ENCODE results near the gene GGACT. TPM values are rescaled to one million over a fixed set of nuclear protein-coding genes. Genes with fewer than 3 reads are reported as not detected.

The GGACT gene
- total RNA-seq, 2 donors from 2014 or later, result 5.7 to 6.2 TPM

DNA sequence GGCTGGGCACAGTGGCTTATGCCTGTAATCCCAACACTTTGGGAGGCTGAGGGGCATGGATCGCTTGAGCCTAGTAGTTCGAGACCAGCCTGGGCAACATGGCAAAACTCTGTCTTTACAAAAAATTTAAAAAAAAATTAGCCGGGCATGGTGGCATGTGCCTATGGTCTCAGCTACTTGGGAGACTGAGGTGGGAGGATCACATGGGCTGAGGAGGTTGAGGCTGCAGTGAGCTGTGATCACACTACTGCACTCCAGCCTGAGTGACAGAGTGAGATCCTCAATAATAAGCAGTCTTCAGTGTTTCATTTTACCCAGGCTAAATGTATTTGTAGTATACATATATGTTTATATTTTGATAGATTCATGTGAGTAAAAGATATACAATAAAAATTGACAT lies 85.0 kb downstream of the GGACT start:
- peaks cover 6% of the 10 kb centered on the region for H3K27me3 Mint-ChIP-seq

GRCh38 chr13:100502446-100502845 lies 86.1 kb downstream of the GGACT start:
- no peaks in the 10 kb centered on the region for H3K9me3 ChIP-seq (ENCODE audit: control insufficient read depth, low read length, poor library complexity, severe bottlenecking)
- ATAC-seq (no peak), DNase-seq (no peak)
- peaks cover 14% of the 10 kb centered on the region for H3K4me1 Mint-ChIP-seq
- H3K4me3 Mint-ChIP-seq, result no peak overlapping the region
- no peak overlapping the region for H3K27ac Mint-ChIP-seq
- peaks cover 6% of the 10 kb centered on the region for H3K27me3 Mint-ChIP-seq
- H3K36me3 Mint-ChIP-seq (ENCODE audit: low read depth), result peaks cover 4% of the 10 kb centered on the region

More for the DNA sequence above, 85.0 kb downstream of the GGACT start:
- H3K9me3 ChIP-seq (ENCODE audit: control insufficient read depth, low read length, poor library complexity, severe bottlenecking), result no peaks in the 10 kb centered on the region
- H3K36me3 Mint-ChIP-seq (ENCODE audit: low read depth), result peaks cover 4% of the 10 kb centered on the region
- no peak overlapping the region for H3K27ac Mint-ChIP-seq
- H3K4me1 Mint-ChIP-seq, result peaks cover 14% of the 10 kb centered on the region
- no peak overlapping the region for H3K4me3 Mint-ChIP-seq
- ATAC-seq (no peak), DNase-seq (no peak)

DNA sequence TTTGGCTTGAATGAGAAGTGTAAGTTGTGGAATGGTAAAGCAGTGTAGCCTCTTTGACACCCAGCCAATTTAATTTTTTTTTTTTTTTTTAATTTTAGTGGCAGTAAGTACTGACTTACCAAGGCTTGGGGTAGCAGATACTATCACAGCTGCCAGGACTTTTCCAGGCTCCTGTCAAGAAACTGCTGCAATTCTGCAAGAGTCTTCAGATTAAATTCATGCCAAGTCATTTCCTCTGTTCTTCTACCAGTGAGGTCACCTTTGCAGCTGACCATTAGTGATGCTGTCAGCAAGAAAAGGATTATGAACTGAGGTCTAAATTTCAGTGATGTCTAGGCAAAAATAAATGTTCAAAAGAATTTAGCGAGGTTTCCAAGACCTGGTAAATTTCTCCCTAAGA lies 91.2 kb downstream of the GGACT start:
- DNase-seq (no peak), ATAC-seq (no peak)
- Mint-ChIP-seq H3K4me3 (no peak overlapping the region), H3K27me3 (peaks cover 1% of the 10 kb centered on the region), H3K36me3 (ENCODE audit: low read depth) (no peaks in the 10 kb centered on the region), H3K4me1 (no peaks in the 10 kb centered on the region), H3K27ac (no peak overlapping the region)
- H3K9me3 ChIP-seq (ENCODE audit: control insufficient read depth, low read length, poor library complexity, severe bottlenecking), result no peaks in the 10 kb centered on the region

- no peak overlapping the region for H3K27ac Mint-ChIP-seq
- H3K27me3 Mint-ChIP-seq, result no peaks in the 10 kb centered on the region
- H3K36me3 Mint-ChIP-seq (ENCODE audit: low read depth), result no peaks in the 10 kb centered on the region
- no peaks in the 10 kb centered on the region for H3K9me3 ChIP-seq (ENCODE audit: control insufficient read depth, low read length, poor library complexity, severe bottlenecking)
- DNase-seq (no peak), ATAC-seq (no peak)
- H3K4me1 Mint-ChIP-seq, result no peaks in the 10 kb centered on the region
- no peak overlapping the region for H3K4me3 Mint-ChIP-seq
These were observed 93.1 kb downstream of the GGACT start for GRCh38 chr13:100495455-100495854.

DNA sequence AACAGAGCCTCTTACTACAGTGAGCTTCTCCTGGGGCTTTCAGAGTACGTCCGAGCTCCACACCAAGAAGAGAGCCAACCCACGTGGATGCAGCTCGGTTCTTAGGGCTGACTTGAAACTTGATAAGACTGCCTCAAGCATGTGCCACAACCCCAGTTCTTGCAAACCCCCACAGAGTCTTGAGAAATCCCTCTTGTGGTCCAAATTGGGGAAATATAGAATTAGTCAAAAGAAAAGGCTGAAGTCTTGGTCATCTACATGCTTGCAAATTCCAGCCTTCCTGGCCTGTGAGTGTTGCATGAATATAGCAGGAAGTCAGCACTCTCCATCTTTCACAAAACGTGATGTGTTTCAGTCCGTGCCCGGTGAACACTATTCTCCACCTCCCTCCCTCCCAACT lies 95.2 kb downstream of the GGACT start:
- DNase-seq (no peak), ATAC-seq (no peak)
- no peaks in the 10 kb centered on the region for H3K27me3 Mint-ChIP-seq
- H3K4me3 Mint-ChIP-seq, result no peak overlapping the region
- no peaks in the 10 kb centered on the region for H3K4me1 Mint-ChIP-seq
- H3K36me3 Mint-ChIP-seq (ENCODE audit: low read depth), result no peaks in the 10 kb centered on the region
- no peak overlapping the region for H3K27ac Mint-ChIP-seq
- H3K9me3 ChIP-seq (ENCODE audit: control insufficient read depth, low read length, poor library complexity, severe bottlenecking), result no peaks in the 10 kb centered on the region

- Mint-ChIP-seq H3K4me3 (no peak overlapping the region), H3K27ac (no peak overlapping the region), H3K36me3 (ENCODE audit: low read depth) (no peaks in the 10 kb centered on the region), H3K27me3 (no peaks in the 10 kb centered on the region), H3K4me1 (no peaks in the 10 kb centered on the region)
- DNase-seq (no peak), ATAC-seq (no peak)
- no peaks in the 10 kb centered on the region for H3K9me3 ChIP-seq (ENCODE audit: control insufficient read depth, low read length, poor library complexity, severe bottlenecking)
These were observed 97.3 kb downstream of the GGACT start for GRCh38 chr13:100491164-100491842.

- Mint-ChIP-seq H3K27me3 (no peaks in the 10 kb centered on the region), H3K4me1 (peaks cover under 1% of the 10 kb centered on the region), H3K4me3 (no peak overlapping the region), H3K27ac (no peak overlapping the region), H3K36me3 (ENCODE audit: low read depth) (no peaks in the 10 kb centered on the region)
- ATAC-seq, result no peak
- no peaks in the 10 kb centered on the region for H3K9me3 ChIP-seq (ENCODE audit: control insufficient read depth, low read length, poor library complexity, severe bottlenecking)
- no peak for DNase-seq
These were observed 97.9 kb downstream of the GGACT start for GRCh38 chr13:100490692-100491091.

DNA sequence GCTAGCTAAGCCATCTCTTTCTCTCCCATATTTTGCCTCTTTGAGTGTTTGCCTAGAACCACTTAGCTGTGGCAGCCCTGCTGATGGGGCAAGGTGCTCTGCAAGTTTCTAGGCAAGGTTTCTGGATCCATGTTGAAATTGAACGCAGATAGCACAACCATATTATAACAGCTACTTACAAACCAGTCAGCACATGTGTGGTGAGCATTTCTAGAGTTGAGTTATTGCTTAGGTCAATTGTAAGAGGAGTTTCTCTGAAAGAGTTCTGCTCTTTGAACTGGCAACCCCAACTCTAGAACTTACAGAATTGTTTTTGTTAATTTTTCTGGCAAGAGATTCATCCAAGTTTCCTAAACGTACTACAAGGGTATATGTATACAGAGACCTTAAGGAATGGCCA lies 103.3 kb downstream of the GGACT start:
- no peaks in the 10 kb centered on the region for H3K27me3 Mint-ChIP-seq
- no peaks in the 10 kb centered on the region for H3K36me3 Mint-ChIP-seq (ENCODE audit: low read depth)
- H3K27ac Mint-ChIP-seq, result no peak overlapping the region
- no peak for ATAC-seq
- peaks cover 7% of the 10 kb centered on the region for H3K4me1 Mint-ChIP-seq
- DNase-seq, result no peak
- H3K9me3 ChIP-seq (ENCODE audit: control insufficient read depth, low read length, poor library complexity, severe bottlenecking), result no peaks in the 10 kb centered on the region
- H3K4me3 Mint-ChIP-seq, result no peak overlapping the region

DNA sequence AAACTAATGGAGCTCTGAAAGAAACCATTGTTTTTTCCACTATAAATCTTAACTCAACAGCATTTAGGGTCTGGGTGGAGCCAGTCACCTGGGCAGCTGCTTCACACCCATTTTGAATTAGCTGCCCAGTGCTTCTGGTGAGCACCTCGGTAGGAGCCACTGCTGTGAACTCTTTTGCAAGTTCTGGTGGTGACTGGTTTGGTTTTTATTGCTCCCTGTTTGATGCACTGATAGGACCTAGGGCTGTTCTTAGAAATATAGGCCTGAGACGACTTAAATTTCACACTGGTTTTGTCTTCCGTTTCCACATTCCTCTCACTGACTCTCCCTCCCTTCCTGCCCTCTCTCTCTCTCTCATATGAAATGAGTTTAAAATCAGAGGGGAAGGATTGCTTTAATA lies 103.9 kb downstream of the GGACT start:
- Mint-ChIP-seq H3K4me3 (no peak overlapping the region), H3K4me1 (peaks cover 7% of the 10 kb centered on the region), H3K27ac (no peak overlapping the region), H3K27me3 (no peaks in the 10 kb centered on the region), H3K36me3 (ENCODE audit: low read depth) (no peaks in the 10 kb centered on the region)
- DNase-seq, result no peak
- no peaks in the 10 kb centered on the region for H3K9me3 ChIP-seq (ENCODE audit: control insufficient read depth, low read length, poor library complexity, severe bottlenecking)
- no peak for ATAC-seq

GRCh38 chr13:100483841-100484381 lies 104.7 kb downstream of the GGACT start:
- Mint-ChIP-seq H3K36me3 (ENCODE audit: low read depth) (no peaks in the 10 kb centered on the region), H3K27me3 (no peaks in the 10 kb centered on the region), H3K4me3 (no peak overlapping the region), H3K4me1 (peaks cover 7% of the 10 kb centered on the region), H3K27ac (no peak overlapping the region)
- H3K9me3 ChIP-seq (ENCODE audit: control insufficient read depth, low read length, poor library complexity, severe bottlenecking), result no peaks in the 10 kb centered on the region
- ATAC-seq (no peak), DNase-seq (no peak)

- DNase-seq (no peak), ATAC-seq (no peak)
- H3K27me3 Mint-ChIP-seq, result no peaks in the 10 kb centered on the region
- no peaks in the 10 kb centered on the region for H3K36me3 Mint-ChIP-seq (ENCODE audit: low read depth)
- no peaks in the 10 kb centered on the region for H3K9me3 ChIP-seq (ENCODE audit: control insufficient read depth, low read length, poor library complexity, severe bottlenecking)
- H3K27ac Mint-ChIP-seq, result no peak overlapping the region
- no peak overlapping the region for H3K4me3 Mint-ChIP-seq
- peaks cover 7% of the 10 kb centered on the region for H3K4me1 Mint-ChIP-seq
These were observed 105.5 kb downstream of the GGACT start for GRCh38 chr13:100483139-100483538.

GRCh38 chr13:100480676-100481075 lies 107.9 kb downstream of the GGACT start:
- ATAC-seq, result no peak
- H3K4me3 Mint-ChIP-seq, result no peak overlapping the region
- no peak for DNase-seq
- no peaks in the 10 kb centered on the region for H3K27me3 Mint-ChIP-seq
- no peak overlapping the region for H3K27ac Mint-ChIP-seq
- peaks cover 6% of the 10 kb centered on the region for H3K4me1 Mint-ChIP-seq
- no peaks in the 10 kb centered on the region for H3K9me3 ChIP-seq (ENCODE audit: control insufficient read depth, low read length, poor library complexity, severe bottlenecking)
- H3K36me3 Mint-ChIP-seq (ENCODE audit: low read depth), result no peaks in the 10 kb centered on the region

All from T-helper 17 cell (primary cell).